ENCODE measurements around the gene ZMAT5. TPM values are rescaled to one million over a fixed set of nuclear protein-coding genes. Genes with fewer than 3 reads are reported as not detected.

ZMAT5 gene
- 20.9 and 22.0 TPM in 2 replicates for total RNA-seq

GRCh38 chr22:29766632-29767170, at the start of gene ZMAT5:
ZMAT5 (minus strand) TSS chr22:29767007; CDS start chr22:29748544, 18,463 bp downstream.

GRCh38 chr22:29767171-29768051, 604 bp upstream of the ZMAT5 start, which contains the start of gene UQCR10:
UQCR10 (plus strand) TSS chr22:29767369; CDS start chr22:29767399, 30 bp downstream.

GRCh38 chr22:29719899-29720645, 46.7 kb downstream of the ZMAT5 start, which contains the start of gene CABP7:
CABP7 (plus strand) TSS chr22:29720003; CDS start chr22:29720425, 422 bp downstream.

Other genes with a start within 250 kb of the ZMAT5 start
- 47.1 and 51.6 TPM in 2 replicates for gene THOC5, start 213.2 kb downstream of the ZMAT5 start, total RNA-seq
- 42.6 and 52.1 TPM in 2 replicates for gene NIPSNAP1, start 185.9 kb downstream of the ZMAT5 start, total RNA-seq
- gene NF2, start 163.4 kb downstream of the ZMAT5 start, total RNA-seq = 68.2 and 129 TPM in 2 replicates
- gene CABP7, start 47.0 kb downstream of the ZMAT5 start, total RNA-seq = not detected in 2 replicates
- gene UQCR10, start 362 bp upstream of the ZMAT5 start, total RNA-seq = 68.5 and 77.5 TPM in 2 replicates
- 19.4 and 29.3 TPM in 2 replicates for gene ASCC2, start 71.3 kb upstream of the ZMAT5 start, total RNA-seq
- 21.3 and 28.2 TPM in 2 replicates for gene MTMR3, start 116.2 kb upstream of the ZMAT5 start, total RNA-seq